K562 (cell line): Measurements from ENCODE around the gene PRKAR2B. TPM values are rescaled to one million over a fixed set of nuclear protein-coding genes. Genes with fewer than 3 reads are reported as not detected.

Experiments
- BRF1 ChIP-seq: IDR thresholded peaks from 3 replicates; pipeline ENCODE4 v1.6.1; 2011; ENCODE audit warnings: borderline replicate concordance, mild to moderate bottlenecking; ENCODE audit not compliant: insufficient read length; ENCODE audit errors: extremely low read depth
- CBFA2T3 ChIP-seq: fragments of 450-650 bp; IDR thresholded peaks from 2 replicates; pipeline ENCODE4 v1.6.1; 2017
- CCAR2 ChIP-seq: fragments of 200-400 bp; formaldehyde crosslinking; IDR thresholded peaks from 2 replicates; pipeline ENCODE4 v1.6.1; 2017; ENCODE audit warnings: mild to moderate bottlenecking, low read depth, low read length
- DACH1 ChIP-seq: fragments of 450-650 bp; IDR thresholded peaks from 2 replicates; pipeline ENCODE4 v1.6.1; 2018; ENCODE audit not compliant: partially characterized antibody
- FUS ChIP-seq: fragments of 200-400 bp; formaldehyde crosslinking; optimal IDR thresholded peaks from 2 replicates; pipeline ENCODE3; 2017; ENCODE audit warnings: low read depth, low read length
- HNRNPK ChIP-seq: fragments of 200-400 bp; formaldehyde crosslinking; IDR thresholded peaks from one replicate; pipeline ENCODE4 v1.6.1; 2018; ENCODE audit warnings: mild to moderate bottlenecking, low read depth, low read length; ENCODE audit not compliant: poor library complexity, severe bottlenecking
- HNRNPLL ChIP-seq: fragments of 200-400 bp; formaldehyde crosslinking; IDR thresholded peaks from 2 replicates; pipeline ENCODE4 v1.6.1; 2017; ENCODE audit warnings: low read length, low read depth, mild to moderate bottlenecking; ENCODE audit not compliant: poor library complexity, severe bottlenecking
- ILK ChIP-seq: fragments of 450-650 bp; IDR thresholded peaks from 2 replicates; pipeline ENCODE4 v1.6.1; 2016; ENCODE audit warnings: missing genetic modification characterization, low read depth, mild to moderate bottlenecking, missing compliant biosample characterization, moderate library complexity, borderline replicate concordance
- KLF16 ChIP-seq: IDR thresholded peaks from 2 replicates; pipeline ENCODE4 v1.6.1; 2016; ENCODE audit warnings: antibody characterized with exemption
- KLF6 ChIP-seq: fragments of 250-450 bp; sonication (Bioruptor Pico); IDR thresholded peaks from 2 replicates; pipeline ENCODE4 v1.4.0; 2020; ENCODE audit warnings: mild to moderate bottlenecking, moderate library complexity, borderline replicate concordance
- MECOM ChIP-seq: fragments of 250-450 bp; sonication (Bioruptor Pico); IDR thresholded peaks from 2 replicates; pipeline ENCODE4 v1.8.0; 2022; ENCODE audit warnings: inconsistent platforms
- MTF1 ChIP-seq: fragments of 250-450 bp; sonication (Bioruptor Pico); IDR thresholded peaks from 2 replicates; pipeline ENCODE4 v1.9.0; 2021; ENCODE audit warnings: moderate library complexity, mild to moderate bottlenecking, inconsistent platforms, borderline replicate concordance
- NCOA1 ChIP-seq: fragments of 450-650 bp; IDR thresholded peaks from 2 replicates; pipeline ENCODE4 v1.6.1; 2016; ENCODE audit warnings: low read depth
- NFIC ChIP-seq: fragments of 450-650 bp; IDR thresholded peaks from 2 replicates; pipeline ENCODE4 v1.6.1; 2017; ENCODE audit warnings: mild to moderate bottlenecking, inconsistent platforms
- PHB ChIP-seq: fragments of 250-450 bp; sonication (Bioruptor Pico); IDR thresholded peaks from 2 replicates; pipeline ENCODE4 v1.5.0; 2021
- RBM17 ChIP-seq: fragments of 200-400 bp; formaldehyde crosslinking; IDR thresholded peaks from 2 replicates; pipeline ENCODE4 v1.6.1; 2017; ENCODE audit warnings: low read depth, mild to moderate bottlenecking, low read length, borderline replicate concordance
- RCOR1 ChIP-seq, 2 experiments: IDR thresholded peaks; 2 replicates each; pipeline ENCODE4 v1.6.1; 2012; ENCODE audit warnings: low read depth in 2 of 2, low read length in 2 of 2, borderline replicate concordance in 1 of 2, improper control_type of control experiment in 1 of 2
- RFX1 ChIP-seq: fragments of 450-650 bp; IDR thresholded peaks from 2 replicates; pipeline ENCODE4 v1.6.1; 2016; ENCODE audit warnings: mild to moderate bottlenecking, moderate library complexity
- SLC30A9 ChIP-seq: fragments of 250-450 bp; sonication (Bioruptor Pico); IDR thresholded peaks from 2 replicates; pipeline ENCODE4 v1.8.0; 2022; ENCODE audit warnings: mild to moderate bottlenecking, moderate library complexity
- SMARCA5 ChIP-seq: fragments of 450-650 bp; IDR thresholded peaks from 2 replicates; pipeline ENCODE4 v1.6.1; 2016
- SMARCC2 ChIP-seq: fragments of 450-650 bp; IDR thresholded peaks from 2 replicates; pipeline ENCODE4 v1.6.1; 2017; ENCODE audit warnings: antibody characterized with exemption, moderate library complexity, mild to moderate bottlenecking, low read depth
- TAF7 ChIP-seq: fragments of 450-650 bp; IDR thresholded peaks from 2 replicates; pipeline ENCODE4 v1.6.1; 2016; ENCODE audit warnings: missing genetic modification characterization, missing compliant biosample characterization
- TSC22D4 ChIP-seq: fragments of 450-650 bp; IDR thresholded peaks from 2 replicates; pipeline ENCODE4 v1.6.1; 2016; ENCODE audit warnings: missing genetic modification characterization, missing biosample characterization, control low read depth
- ZBTB1 ChIP-seq: sonication (generic); formaldehyde crosslinking; IDR thresholded peaks from 2 replicates; pipeline ENCODE4 v1.8.1; 2023; ENCODE audit warnings: missing genetic modification reagents, low read depth, mild to moderate bottlenecking, borderline replicate concordance
- ZFP36 ChIP-seq: fragments of 150-350 bp; IDR thresholded peaks from 2 replicates; pipeline ENCODE4 v1.6.1; 2018; ENCODE audit warnings: low read length, low read depth; ENCODE audit not compliant: partially characterized antibody
- ZNF134 ChIP-seq: fragments of 250-450 bp; sonication (Bioruptor Pico); conservative IDR thresholded peaks from 2 replicates; pipeline ENCODE4 v1.4.0; 2020
- ZNF354B ChIP-seq: fragments of 250-450 bp; sonication (Bioruptor Pico); IDR thresholded peaks from 2 replicates; pipeline ENCODE4 v1.4.0; 2020
- ZNF445 ChIP-seq: fragments of 250-450 bp; sonication (Bioruptor Pico); IDR thresholded peaks from 2 replicates; pipeline ENCODE4 v1.4.0; 2020; ENCODE audit warnings: low read depth, mild to moderate bottlenecking, moderate library complexity
- polyA plus RNA-seq, 8 experiments: library from polyadenylated mRNA; depleted of rRNA in 4 of 8; stranded (reverse) in 5 of 8; unstranded in 3 of 8; fragments of >200 nt; fragmentation: Nextera tagmentation in 2 of 8; fragmentation: Illumina TruSeq in 1 of 8; extraction: Ambion mirVana in 2 of 8; extraction: Trizol in 1 of 8; gene quantifications; 2 replicates each; pipeline versions ENCODE4 v1.2.1 to v1.2.3, GENCODE V29; 2011 to 2014; ENCODE audit warnings: inconsistent platforms in 1 of 8, missing spikeins in 1 of 8
- total RNA-seq, 7 experiments: library from RNA; depleted of rRNA in 6 of 7; stranded (reverse); fragments of >200 nt in 6 of 7; fragmentation: Illumina TruSeq in 2 of 7; extraction: Trizol in 2 of 7; gene quantifications; 2 replicates each; pipeline versions ENCODE4 v1.2.1 to v1.2.3, GENCODE V29; 2011 to 2021; ENCODE audit warnings: low replicate concordance in 1 of 7
- TF ChIP-seq, protein P1 (sequence below): sonication (generic); formaldehyde crosslinking; IDR thresholded peaks from 2 replicates; pipeline ENCODE4 v1.8.1; 2022; ENCODE audit warnings: missing genetic modification reagents
- TF ChIP-seq, protein P2 (sequence below): sonication (generic); IDR thresholded peaks from 2 replicates; pipeline ENCODE4 v1.6.1; 2016

The PRKAR2B gene
- total and polyA plus RNA-seq, 9 of the 15 experiments (the other 6 are each of a cell fraction or from before 2014, with no cell fraction given), result 59.0 to 173 (median 129) TPM

DNA sequence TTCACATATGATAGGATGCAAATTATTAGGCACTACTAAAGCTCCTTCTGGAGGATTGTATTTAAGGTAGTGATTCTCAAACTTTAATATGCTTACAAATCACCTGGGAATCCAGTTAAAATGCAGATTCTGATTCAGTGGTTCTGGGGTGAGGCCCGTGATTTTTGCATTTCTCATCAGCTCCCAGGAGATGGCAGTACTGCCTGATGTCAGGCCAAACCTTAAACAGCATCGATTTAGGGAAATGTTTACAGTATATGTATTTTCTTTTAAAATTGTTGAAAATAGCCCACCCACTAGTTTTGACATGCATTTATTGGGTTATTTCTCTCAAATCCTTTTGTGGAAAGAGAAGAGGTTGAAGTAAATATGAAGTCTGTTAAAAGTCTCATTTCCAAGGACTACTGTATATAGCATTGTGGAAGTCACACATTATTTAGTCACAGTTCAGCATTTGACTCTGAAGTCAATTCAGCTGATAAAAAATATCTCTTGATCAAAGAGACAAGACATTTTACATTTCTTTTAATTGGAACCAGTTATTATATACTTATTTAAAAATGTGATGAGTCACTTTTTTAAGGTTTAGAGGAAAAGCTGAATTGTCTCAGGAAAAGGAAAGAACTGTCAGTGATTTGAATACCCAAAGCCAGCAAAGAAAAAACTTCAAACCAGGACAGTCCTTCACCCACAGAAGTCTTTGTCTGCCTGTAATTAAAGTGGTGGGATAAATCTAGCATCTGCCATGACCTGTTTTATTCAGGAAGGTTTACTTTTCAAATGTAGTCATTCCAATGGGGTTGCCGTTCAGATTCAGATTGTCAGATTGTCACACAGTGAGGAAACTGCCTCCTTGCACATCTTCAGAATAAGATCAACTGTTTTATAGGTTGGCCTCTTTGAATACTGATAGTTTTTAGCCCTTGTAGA lies 103.2 kb downstream of the PRKAR2B start (continued):
- TF ChIP-seq HNRNPK, result no peak
- no peak for TF ChIP-seq ZBTB1 (CRISPR knock-in tag)
- no peak for TF ChIP-seq NCOA1
- peak; percentile 48; the same call in 1 of the 2 replicates for TF ChIP-seq KLF16
- no peak for TF ChIP-seq CCAR2
- TF ChIP-seq MECOM (CRISPR knock-in tag), result no peak
- no peak for TF ChIP-seq ZNF445 (CRISPR knock-in tag)
- TF ChIP-seq MTF1 (CRISPR knock-in tag), result no peak
- TF ChIP-seq KLF6, result no peak
- no peak for TF ChIP-seq TSC22D4 (tag)
- no peak for TF ChIP-seq ZNF354B (CRISPR knock-in tag)
- TF ChIP-seq, protein P1, sequence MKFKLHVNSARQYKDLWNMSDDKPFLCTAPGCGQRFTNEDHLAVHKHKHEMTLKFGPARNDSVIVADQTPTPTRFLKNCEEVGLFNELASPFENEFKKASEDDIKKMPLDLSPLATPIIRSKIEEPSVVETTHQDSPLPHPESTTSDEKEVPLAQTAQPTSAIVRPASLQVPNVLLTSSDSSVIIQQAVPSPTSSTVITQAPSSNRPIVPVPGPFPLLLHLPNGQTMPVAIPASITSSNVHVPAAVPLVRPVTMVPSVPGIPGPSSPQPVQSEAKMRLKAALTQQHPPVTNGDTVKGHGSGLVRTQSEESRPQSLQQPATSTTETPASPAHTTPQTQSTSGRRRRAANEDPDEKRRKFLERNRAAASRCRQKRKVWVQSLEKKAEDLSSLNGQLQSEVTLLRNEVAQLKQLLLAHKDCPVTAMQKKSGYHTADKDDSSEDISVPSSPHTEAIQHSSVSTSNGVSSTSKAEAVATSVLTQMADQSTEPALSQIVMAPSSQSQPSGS (CRISPR knock-in tag), result no peak
- no peak for TF ChIP-seq PHB (CRISPR knock-in tag)
- TF ChIP-seq RBM17, result no peak
- TF ChIP-seq CBFA2T3, result no peak
- no peak; a peak in 2 of 4 replicates for TF ChIP-seq RCOR1 (IDR thresholded peaks at IDR 0.05; ENCODE audit: borderline replicate concordance in 1 of 2, low read depth in 2 of 2, low read length in 2 of 2)
- no peak for TF ChIP-seq NFIC
- no peak for TF ChIP-seq SLC30A9
- TF ChIP-seq BRF1, result no peak
- TF ChIP-seq RFX1, result 0 out of 2 replicates have a peak, but pooled peaks have one; percentile 9
- no peak for TF ChIP-seq ILK (tag)
- TF ChIP-seq, protein P2, sequence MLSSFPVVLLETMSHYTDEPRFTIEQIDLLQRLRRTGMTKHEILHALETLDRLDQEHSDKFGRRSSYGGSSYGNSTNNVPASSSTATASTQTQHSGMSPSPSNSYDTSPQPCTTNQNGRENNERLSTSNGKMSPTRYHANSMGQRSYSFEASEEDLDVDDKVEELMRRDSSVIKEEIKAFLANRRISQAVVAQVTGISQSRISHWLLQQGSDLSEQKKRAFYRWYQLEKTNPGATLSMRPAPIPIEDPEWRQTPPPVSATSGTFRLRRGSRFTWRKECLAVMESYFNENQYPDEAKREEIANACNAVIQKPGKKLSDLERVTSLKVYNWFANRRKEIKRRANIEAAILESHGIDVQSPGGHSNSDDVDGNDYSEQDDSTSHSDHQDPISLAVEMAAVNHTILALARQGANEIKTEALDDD, result no peak
- TF ChIP-seq ZFP36, result no peak
- TF ChIP-seq TAF7 (tag), result no peak
- no peak for TF ChIP-seq HNRNPLL
- TF ChIP-seq FUS, result no peak
- no peak for TF ChIP-seq DACH1
- TF ChIP-seq SMARCA5, result no peak
- no peak for TF ChIP-seq SMARCC2
- 0 out of 2 replicates have a peak, but pooled peaks have one; percentile 28 for TF ChIP-seq ZNF134 (CRISPR knock-in tag)
